Mesenchymal stem cell (in vitro differentiated cells and primary cell): ENCODE data around the gene LRRC41.
A peak's percentile ranks its signal among the peaks of the same experiment; 100 is the strongest.

ENCODE experiments used
- DNase-seq: peaks from one replicate; pipeline ENCODE4 v3.0.0-alpha.2; 2013
- H2AFZ ChIP-seq: one replicate; pipeline ENCODE4 v1.6.1; 2013; ENCODE audit warnings: low read depth, mild to moderate bottlenecking, control low read depth, inconsistent platforms, low read length, moderate library complexity
- H2AK5ac ChIP-seq: 2 replicates; pipeline ENCODE4 v1.6.1; 2013; ENCODE audit warnings: low read length, moderate library complexity, mild to moderate bottlenecking, inconsistent platforms; ENCODE audit not compliant: severe bottlenecking
- H2BK120ac ChIP-seq: one replicate; pipeline ENCODE4 v1.6.1; 2013; ENCODE audit warnings: low read depth, mild to moderate bottlenecking, inconsistent platforms, low read length, moderate library complexity
- H2BK12ac ChIP-seq, 2 experiments: one replicate each; pipeline ENCODE4 v1.6.1; 2013; ENCODE audit warnings: inconsistent platforms in 2 of 2, low read length in 2 of 2, mild to moderate bottlenecking in 2 of 2, moderate library complexity in 2 of 2, control low read depth in 1 of 2
- H2BK15ac ChIP-seq: one replicate; pipeline ENCODE4 v1.6.1; 2013; ENCODE audit warnings: mild to moderate bottlenecking, low read depth, inconsistent platforms; ENCODE audit not compliant: poor library complexity, severe bottlenecking
- H2BK5ac ChIP-seq: 2 replicates; pipeline ENCODE4 v1.6.1; 2013; ENCODE audit warnings: low read depth, mild to moderate bottlenecking, low read length, control low read depth, inconsistent platforms; ENCODE audit not compliant: poor library complexity, severe bottlenecking
- H3K14ac ChIP-seq, 2 experiments: one replicate each; pipeline ENCODE4 v1.6.1; 2013; ENCODE audit warnings: inconsistent platforms in 2 of 2, low read length in 2 of 2, control low read depth in 1 of 2, mild to moderate bottlenecking in 1 of 2, moderate library complexity in 1 of 2
- H3K18ac ChIP-seq, 2 experiments: one replicate each; pipeline ENCODE4 v1.6.1; 2013; ENCODE audit warnings: inconsistent platforms in 2 of 2, low read length in 2 of 2, control low read depth in 1 of 2, low read depth in 1 of 2, mild to moderate bottlenecking in 1 of 2
- H3K23ac ChIP-seq, 2 experiments: one replicate each; pipeline ENCODE4 v1.6.1; 2013; ENCODE audit warnings: inconsistent platforms in 2 of 2, low read length in 2 of 2, mild to moderate bottlenecking in 2 of 2, moderate library complexity in 2 of 2, control low read depth in 1 of 2
- H3K27ac ChIP-seq: 2 replicates; pipeline ENCODE4 v1.5.1; 2013; ENCODE audit warnings: mild to moderate bottlenecking, moderate library complexity, low read length, control low read depth, inconsistent platforms; ENCODE audit not compliant: poor library complexity, severe bottlenecking
- H3K27me3 ChIP-seq, 2 experiments: 2 replicates each; pipeline versions ENCODE4 v1.6.1 to v1.7.0; 2013; ENCODE audit warnings: low read length in 2 of 2, mild to moderate bottlenecking in 2 of 2, moderate library complexity in 2 of 2, control low read depth in 1 of 2, inconsistent platforms in 1 of 2; ENCODE audit not compliant: control insufficient read depth in 1 of 2, insufficient read depth in 1 of 2
- H3K36me3 ChIP-seq, 2 experiments: 2 replicates each; pipeline versions ENCODE4 v1.6.1 to v1.7.0; 2013; ENCODE audit warnings: low read length in 2 of 2, control low read depth in 1 of 2, inconsistent platforms in 1 of 2, low read depth in 1 of 2, mild to moderate bottlenecking in 1 of 2; ENCODE audit not compliant: insufficient read depth in 2 of 2, control insufficient read depth in 1 of 2
- H3K4ac ChIP-seq, 2 experiments: one replicate each; pipeline ENCODE4 v1.6.1; 2013; ENCODE audit warnings: inconsistent platforms in 2 of 2, low read length in 2 of 2, mild to moderate bottlenecking in 2 of 2, moderate library complexity in 2 of 2, control low read depth in 1 of 2, low read depth in 1 of 2
- H3K4me1 ChIP-seq: 2 replicates; pipeline ENCODE4 v1.6.1; 2013; ENCODE audit warnings: low read depth, low read length, control low read depth; ENCODE audit not compliant: control insufficient read depth, insufficient read depth
- H3K4me2 ChIP-seq: 2 replicates; pipeline ENCODE4 v1.6.1; 2013; ENCODE audit warnings: low read length, mild to moderate bottlenecking, inconsistent platforms; ENCODE audit not compliant: poor library complexity, severe bottlenecking
- H3K4me3 ChIP-seq, 2 experiments: 2 replicates each; pipeline versions ENCODE4 v1.5.1 to v1.7.0; 2013; ENCODE audit warnings: low read length in 2 of 2, mild to moderate bottlenecking in 2 of 2, control low read depth in 1 of 2, low read depth in 1 of 2; ENCODE audit not compliant: insufficient read depth in 1 of 2
- H3K79me1 ChIP-seq: replicated peaks from 2 replicates; pipeline ENCODE4 v1.6.1; 2013; ENCODE audit warnings: mild to moderate bottlenecking, control low read depth, low read length, inconsistent platforms; ENCODE audit not compliant: poor library complexity, severe bottlenecking
- H3K9ac ChIP-seq: 2 replicates; pipeline ENCODE4 v1.7.0; 2013; ENCODE audit warnings: mild to moderate bottlenecking, low read length, moderate library complexity
- H3K9me3 ChIP-seq: 2 replicates; pipeline ENCODE4 v1.7.0; 2013; ENCODE audit warnings: mild to moderate bottlenecking, low read length; ENCODE audit not compliant: control insufficient read depth
- H4K8ac ChIP-seq: one replicate; pipeline ENCODE4 v1.6.1; 2013; ENCODE audit warnings: inconsistent platforms, mild to moderate bottlenecking, low read length, moderate library complexity
- H4K91ac ChIP-seq: one replicate; pipeline ENCODE4 v1.6.1; 2013; ENCODE audit warnings: mild to moderate bottlenecking, low read length, inconsistent platforms
- WGBS: methylation state at CpG from one replicate; pipeline ENCODE4 v1.1.7; 2013; ENCODE audit warnings: mixed read lengths; 5-methylcytosine and 5-hydroxymethylcytosine counted together

LRRC41 gene

GRCh38 chr1:46300673-46301405, 2.6 kb downstream of the LRRC41 start:
- Histone ChIP-seq H2BK120ac (peak overlapping the region; percentile 98), H4K91ac (peak overlapping the region; percentile 99), H3K27ac (peak overlapping the region; percentile 88), H3K4me1 (peaks cover 12% of the 10 kb centered on the region), H3K4me3 (peak overlapping the region; percentile 75 to 97), H3K4ac (peak overlapping the region in 1 of 2 experiments; percentile 98), H4K8ac (peak overlapping the region; percentile 98), H3K14ac (peak overlapping the region in 1 of 2 experiments; percentile 91), H3K4me2 (peak overlapping the region; percentile 62), H3K18ac (peak overlapping the region; percentile 81 to 92), H2AK5ac (peak overlapping the region; percentile 53), H2BK5ac (peak overlapping the region; percentile 15), H3K27me3 (no peaks in the 10 kb centered on the region), H3K9ac (peak overlapping the region; percentile 100), H2BK12ac (peak overlapping the region in 1 of 2 experiments; percentile 33), H2BK15ac (no peak overlapping the region), H3K9me3 (no peaks in the 10 kb centered on the region), H3K36me3 (peaks cover 5 to 23% of the 10 kb centered on the region in 2 experiments), H3K79me1 (peaks cover 6% of the 10 kb centered on the region), H3K23ac (peak overlapping the region in 1 of 2 experiments; percentile 48), H2AFZ (no peak overlapping the region)
- 68% methylated on average over 6 of the region's 6 CpGs for WGBS
- DNase-seq = peak; percentile 33

- Histone ChIP-seq H2BK15ac (no peak overlapping the region), H3K4me2 (no peak overlapping the region), H3K9me3 (no peaks in the 10 kb centered on the region), H4K8ac (no peak overlapping the region), H2BK120ac (no peak overlapping the region), H3K9ac (peak overlapping the region; percentile 8), H2AFZ (no peak overlapping the region), H2AK5ac (no peak overlapping the region), H3K27ac (no peak overlapping the region), H2BK12ac (no peak overlapping the region), H3K4ac (no peak overlapping the region), H3K18ac (no peak overlapping the region), H4K91ac (no peak overlapping the region), H2BK5ac (no peak overlapping the region), H3K79me1 (peaks cover 18% of the 10 kb centered on the region), H3K4me1 (peaks cover 5% of the 10 kb centered on the region), H3K23ac (no peak overlapping the region), H3K27me3 (no peaks in the 10 kb centered on the region), H3K36me3 (peaks cover 25 to 47% of the 10 kb centered on the region in 2 experiments), H3K14ac (no peak overlapping the region), H3K4me3 (no peak overlapping the region)
- DNase-seq = peak; percentile 34
Measured at GRCh38 chr1:46298387-46298786, 5.0 kb downstream of the LRRC41 start.

- H3K18ac ChIP-seq = no peak overlapping the region
- WGBS = 100% methylated on average over 1 of the region's 2 CpGs
Measured at GRCh38 chr1:46295306-46295705, 8.1 kb downstream of the LRRC41 start.

GRCh38 chr1:46289976-46290375, 13.4 kb downstream of the LRRC41 start:
- Histone ChIP-seq H3K4me3 (no peak overlapping the region), H3K36me3 (peaks cover 38 to 70% of the 10 kb centered on the region in 2 experiments), H3K27ac (no peak overlapping the region), H4K91ac (no peak overlapping the region), H2BK120ac (no peak overlapping the region), H3K79me1 (peaks cover 21% of the 10 kb centered on the region), H3K23ac (no peak overlapping the region), H3K4ac (no peak overlapping the region), H3K14ac (no peak overlapping the region), H3K9me3 (no peaks in the 10 kb centered on the region), H2BK12ac (no peak overlapping the region), H3K18ac (no peak overlapping the region), H2BK15ac (no peak overlapping the region), H3K4me2 (no peak overlapping the region), H3K27me3 (no peaks in the 10 kb centered on the region), H3K9ac (no peak overlapping the region), H2AFZ (no peak overlapping the region), H4K8ac (no peak overlapping the region), H3K4me1 (peaks cover 13% of the 10 kb centered on the region), H2BK5ac (no peak overlapping the region), H2AK5ac (no peak overlapping the region)
- no peak for DNase-seq
- WGBS = 94% methylated on average over 3 of the region's 4 CpGs

More at GRCh38 chr1:46295306-46295705, 8.1 kb downstream of the LRRC41 start:
- Histone ChIP-seq H4K91ac (no peak overlapping the region), H2AK5ac (no peak overlapping the region), H3K27me3 (no peaks in the 10 kb centered on the region), H2BK15ac (no peak overlapping the region), H3K9ac (no peak overlapping the region), H3K23ac (no peak overlapping the region), H3K27ac (no peak overlapping the region), H3K4me2 (no peak overlapping the region), H3K79me1 (peaks cover 24% of the 10 kb centered on the region), H2BK120ac (no peak overlapping the region), H3K36me3 (peaks cover 28 to 62% of the 10 kb centered on the region in 2 experiments), H4K8ac (no peak overlapping the region), H3K4me3 (no peak overlapping the region), H2BK12ac (no peak overlapping the region), H3K4ac (no peak overlapping the region), H2BK5ac (no peak overlapping the region), H3K4me1 (peaks cover 2% of the 10 kb centered on the region), H3K9me3 (no peaks in the 10 kb centered on the region), H2AFZ (no peak overlapping the region), H3K14ac (no peak overlapping the region)
- no peak for DNase-seq
